Astrocyte of the spinal cord (primary cell): ENCODE measurements around the gene RAB4A.

Experiments
- DNase-seq: peaks from one replicate; pipeline ENCODE4 v3.0.0; 2011; ENCODE audit warnings: low read depth, low spot score
- H3K4me3 ChIP-seq: 2 replicates; pipeline ENCODE4 v1.5.1; 2011; ENCODE audit warnings: low read depth, mild to moderate bottlenecking, low read length, moderate library complexity
- CTCF ChIP-seq: IDR thresholded peaks from 2 replicates; pipeline ENCODE4 v1.5.1; 2012; ENCODE audit warnings: low read depth, mild to moderate bottlenecking, low read length, inconsistent platforms
- in situ Hi-C: cut with HindIII; loops from 2 replicates; pipeline ENCODE4 v1.10.0; 2017; ENCODE audit warnings: low sequenced_read_pairs

RAB4A gene

GRCh38 chr1:229349463-229350385 is 78.8 kb downstream of the RAB4A start:
- no peak overlapping the region for H3K4me3 ChIP-seq
- DNase-seq = no peak
- in situ Hi-C loops = loop anchor here (25.0 kb wide), 1 partner anchor 88 kb away; the partner anchor contains the start of gene ACTA1
- TF ChIP-seq CTCF = no peak

GRCh38 chr1:229352975-229353374 is 82.1 kb downstream of the RAB4A start:
- no peak for TF ChIP-seq CTCF
- DNase-seq = no peak
- in situ Hi-C loops = no loop called here
- no peak overlapping the region for H3K4me3 ChIP-seq

- TF ChIP-seq CTCF = no peak
- in situ Hi-C loops = no loop called here
- H3K4me3 ChIP-seq = no peak overlapping the region
- DNase-seq = no peak
Measured at GRCh38 chr1:229354226-229354625, 83.3 kb downstream of the RAB4A start.
